Stimulated activated CD4-positive, alpha-beta T cell treated with anti-CD3 and anti-CD28 coated beads, Interleukin-15, amount 100 ng/mL, for 24 hours (primary cell): ENCODE data around the gene AJAP1.

ENCODE experiments used
- DNase-seq: peaks from one replicate; pipeline ENCODE4 v3.0.0-alpha.2; 2020

AJAP1 gene

GRCh38 chr1:4684864-4685522 is 30.6 kb downstream of the AJAP1 start:
- DNase-seq, result no peak

DNA sequence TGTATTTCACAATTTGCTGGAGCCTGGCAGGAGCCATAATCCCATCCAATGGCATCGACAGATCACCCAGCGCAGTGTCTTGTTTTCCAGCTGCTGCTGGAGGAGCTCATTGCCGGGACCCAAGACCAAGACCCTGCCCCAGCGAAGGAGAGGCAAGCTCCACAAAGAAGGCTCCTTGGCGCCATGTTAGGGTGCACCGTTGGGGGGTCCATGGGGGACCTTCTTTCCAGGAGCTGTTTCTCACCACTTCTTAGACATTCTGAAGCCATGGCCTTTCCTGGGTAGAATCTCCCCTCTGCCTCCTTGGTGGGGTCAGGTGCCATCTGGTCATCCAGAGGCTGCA is 31.1 kb downstream of the AJAP1 start:
- DNase-seq, result no peak

DNA sequence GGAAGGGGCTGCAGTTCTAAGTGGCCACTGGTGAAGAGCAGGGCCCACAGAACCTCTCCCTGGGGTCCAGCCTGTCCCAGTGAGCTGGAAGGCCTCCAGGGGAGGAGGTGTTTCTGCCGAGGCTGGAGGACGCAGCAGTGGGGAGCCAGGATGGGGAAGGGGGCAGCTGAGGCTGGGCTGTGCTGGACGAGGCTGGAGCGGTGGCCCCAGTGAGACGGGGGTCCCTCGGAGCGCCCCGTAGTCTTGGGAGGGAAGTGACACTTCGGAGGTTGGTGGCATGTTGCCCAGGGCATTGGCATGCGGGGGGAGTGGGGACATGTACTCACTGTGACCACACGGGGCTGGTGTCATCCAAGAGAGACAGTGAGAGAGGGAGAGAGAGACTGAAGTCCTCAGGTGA is 33.5 kb downstream of the AJAP1 start:
- no peak for DNase-seq

DNA sequence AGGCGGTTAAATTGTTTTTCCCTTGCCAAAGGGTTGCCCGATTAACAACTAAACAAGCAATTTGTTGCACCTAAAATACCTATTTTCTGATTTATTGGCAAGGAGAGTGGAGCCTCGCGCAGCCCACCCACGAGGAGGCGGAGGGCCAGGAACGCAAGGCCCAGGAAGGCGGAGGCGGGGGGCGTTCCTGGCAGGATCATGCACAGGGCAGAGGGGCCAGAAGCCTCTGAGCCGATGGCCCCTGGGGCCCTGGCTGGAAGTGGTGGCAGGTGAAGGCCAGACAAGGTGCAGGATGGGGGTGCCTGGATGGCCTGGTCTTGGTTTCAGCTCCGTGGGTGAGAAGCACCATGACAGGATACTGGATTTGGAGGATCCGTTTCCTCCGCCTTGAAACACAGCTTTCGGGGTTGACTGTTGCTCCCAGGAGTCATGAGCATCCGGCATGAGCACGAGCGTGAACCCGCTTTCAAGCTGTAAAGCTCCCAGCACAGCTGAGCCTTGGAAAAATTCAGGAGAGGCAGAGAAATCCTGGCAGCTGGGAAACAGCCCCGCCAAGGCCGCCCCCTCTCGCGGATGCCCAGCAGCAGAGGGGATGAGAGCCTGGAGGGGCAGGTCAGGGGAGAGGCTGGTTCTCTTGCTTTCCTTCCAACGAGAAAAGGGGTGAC is 35.0 kb downstream of the AJAP1 start:
- DNase-seq, result no peak

- no peak for DNase-seq
Measured at GRCh38 chr1:4689941-4690635, 35.7 kb downstream of the AJAP1 start.

- DNase-seq, result no peak
Measured at GRCh38 chr1:4690951-4691675, 36.7 kb downstream of the AJAP1 start.

DNA sequence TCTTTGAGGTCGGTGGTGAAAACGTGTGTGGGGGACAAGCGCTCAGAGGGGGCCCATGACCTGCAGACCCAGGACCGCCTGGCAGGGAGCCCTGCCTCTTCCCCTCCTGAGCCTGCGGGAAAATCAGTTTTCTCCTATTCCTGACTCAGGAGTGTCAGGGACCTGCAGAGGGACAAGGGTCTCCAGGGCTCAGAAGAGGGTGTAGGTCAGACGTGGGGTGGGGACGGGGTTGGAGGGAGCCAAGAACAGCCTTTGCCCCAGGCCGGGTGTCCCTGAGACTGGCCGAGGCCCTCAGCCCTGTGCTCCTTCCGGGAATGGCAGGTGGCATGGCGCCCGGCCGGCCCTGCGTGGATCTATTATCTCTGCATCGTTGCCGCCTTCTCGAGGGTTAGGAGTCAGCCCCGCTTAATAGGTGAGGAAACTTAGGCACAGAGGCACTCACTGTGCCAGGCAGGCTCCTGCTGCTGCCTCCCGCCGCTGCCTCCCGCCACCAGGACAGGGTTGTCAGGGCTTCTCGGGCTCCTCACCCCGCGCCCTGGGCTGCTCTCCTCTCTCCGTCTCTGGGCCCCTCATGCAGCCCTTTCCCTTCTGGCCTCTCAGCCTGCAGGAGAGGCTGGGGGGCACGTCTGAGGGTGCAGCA is 37.5 kb downstream of the AJAP1 start:
- DNase-seq, result no peak

DNA sequence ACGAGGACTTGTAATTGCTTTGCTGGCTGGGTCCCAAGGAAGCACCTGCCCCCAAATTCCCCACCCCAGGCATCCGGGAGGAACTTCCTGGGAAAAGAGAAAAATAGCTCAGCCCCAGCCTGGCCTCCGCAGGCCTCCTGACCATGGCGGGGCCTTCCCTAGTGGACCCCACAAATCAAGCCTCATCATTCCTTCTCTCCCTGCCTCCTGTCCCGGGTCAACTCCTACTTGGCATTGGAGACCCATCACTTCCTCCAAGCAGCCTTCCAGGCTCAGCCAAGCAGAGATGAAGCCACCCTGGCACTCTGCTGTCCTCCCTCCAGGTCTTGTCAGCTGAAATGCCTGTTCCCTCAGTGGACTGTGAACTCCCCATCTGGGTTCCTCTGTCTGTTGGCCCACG is 38.0 kb downstream of the AJAP1 start:
- no peak for DNase-seq

GRCh38 chr1:4693331-4693730 is 38.9 kb downstream of the AJAP1 start:
- no peak for DNase-seq

DNA sequence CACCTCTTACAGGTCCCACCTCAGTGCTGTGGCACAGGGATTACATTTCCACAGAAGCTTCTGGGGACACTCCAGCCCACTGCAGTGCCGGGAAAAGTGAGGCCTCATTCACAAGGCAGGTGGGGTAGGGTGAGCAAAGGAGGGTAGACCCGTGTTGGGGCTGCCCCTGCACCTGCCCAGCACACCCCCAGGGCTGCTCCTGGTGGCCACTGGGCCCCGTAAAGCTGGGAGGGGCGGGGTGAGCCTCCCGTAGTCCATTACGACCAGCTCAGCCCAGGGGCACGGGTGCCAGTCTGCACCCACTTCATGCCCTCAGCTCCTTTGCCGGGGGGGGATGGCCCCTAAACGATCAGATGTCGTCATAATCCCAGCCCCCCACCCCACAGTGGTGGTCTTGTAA is 39.5 kb downstream of the AJAP1 start:
- DNase-seq, result no peak

DNA sequence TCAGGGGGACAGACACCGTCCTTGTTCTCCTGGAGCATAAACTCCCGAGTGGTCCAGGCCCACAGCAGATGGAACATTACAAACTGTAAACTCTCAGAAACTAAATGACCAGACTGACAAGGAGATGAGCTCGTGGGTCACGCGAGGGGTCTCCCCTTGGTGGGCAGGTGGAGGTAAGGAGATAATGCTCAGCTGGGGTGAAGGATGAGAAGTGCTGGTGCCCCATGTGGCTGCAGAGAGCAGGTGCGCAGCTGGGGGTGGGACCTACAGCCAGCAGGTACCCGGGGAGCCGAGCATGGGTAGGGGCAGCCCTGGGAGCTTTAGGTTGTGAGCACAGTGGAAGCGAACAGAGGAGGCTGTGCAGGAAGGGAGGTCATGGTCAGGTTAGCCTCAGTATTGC is 40.1 kb downstream of the AJAP1 start:
- no peak for DNase-seq

- no peak for DNase-seq
Measured at GRCh38 chr1:4695241-4695640, 40.8 kb downstream of the AJAP1 start.

DNA sequence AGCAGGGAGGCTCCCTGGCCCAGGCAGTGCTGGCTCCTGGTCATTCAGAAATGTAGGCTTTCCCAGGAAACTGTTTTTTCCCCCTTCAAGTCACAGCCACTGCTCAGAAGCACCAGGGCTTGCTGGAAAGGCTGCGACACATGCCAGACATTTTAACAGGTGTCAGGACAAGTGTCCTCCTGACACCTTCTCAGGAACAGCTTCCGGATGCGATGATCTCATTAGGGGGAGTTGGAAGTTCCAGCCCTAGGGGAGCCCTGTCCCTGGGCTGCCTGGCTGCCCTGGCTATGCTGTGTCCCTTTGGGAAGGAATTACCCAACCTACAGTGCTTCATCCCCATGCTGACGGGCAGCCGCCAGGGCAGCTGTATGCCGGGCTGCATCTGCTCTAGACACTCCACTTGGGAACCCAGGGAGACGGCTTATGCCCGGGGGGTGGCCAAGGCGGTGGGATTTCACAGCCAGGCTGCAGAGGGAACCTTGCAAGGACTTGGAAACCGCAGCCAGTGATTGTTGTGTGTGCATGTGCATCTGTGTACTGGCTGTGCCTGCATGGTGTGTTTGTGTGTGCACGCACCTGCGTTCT is 41.8 kb downstream of the AJAP1 start:
- DNase-seq, result no peak

DNA sequence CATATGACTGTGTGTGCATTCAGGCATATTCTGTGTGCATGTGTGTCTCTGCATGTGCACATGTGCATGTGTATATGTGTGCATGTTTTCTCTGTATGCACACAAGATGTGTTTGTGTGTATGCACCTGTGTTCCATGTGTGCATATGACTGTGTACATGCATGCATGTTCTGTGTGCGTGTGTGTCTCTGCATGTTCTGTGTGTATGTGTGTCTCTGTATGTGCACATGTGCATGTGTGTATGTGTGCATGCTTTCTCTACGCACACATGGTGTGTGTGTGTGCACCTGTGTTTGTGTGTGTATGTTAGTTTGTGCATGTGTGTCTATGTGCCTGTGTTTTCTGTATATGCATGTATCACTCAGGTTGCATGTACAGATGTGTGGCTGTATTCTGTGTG is 42.3 kb downstream of the AJAP1 start:
- DNase-seq, result no peak

GRCh38 chr1:4697801-4698200 is 43.4 kb downstream of the AJAP1 start:
- no peak for DNase-seq

DNA sequence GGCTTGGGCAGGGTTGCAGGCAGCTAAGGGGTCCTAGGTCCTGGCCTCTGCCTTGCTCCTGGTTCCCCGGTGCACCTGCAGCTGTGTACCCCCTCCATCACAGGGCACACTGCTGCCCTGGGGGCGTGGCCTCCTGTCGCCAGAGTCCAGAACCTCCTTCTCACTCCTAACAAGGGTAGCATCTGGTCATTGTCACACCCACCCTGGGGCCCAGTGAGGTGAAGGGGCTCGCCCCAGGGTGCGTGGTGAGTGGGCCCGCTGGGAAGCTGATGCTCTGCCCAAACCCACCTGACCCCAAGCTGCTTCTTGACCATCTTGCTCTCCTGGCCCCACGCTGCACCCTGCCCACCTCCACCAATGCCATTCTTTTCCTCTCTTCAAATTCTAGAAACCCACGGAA is 44.5 kb downstream of the AJAP1 start:
- DNase-seq, result no peak

- no peak for DNase-seq
Measured at GRCh38 chr1:4699376-4700301, 45.2 kb downstream of the AJAP1 start.

GRCh38 chr1:4700801-4701200 is 46.4 kb downstream of the AJAP1 start:
- DNase-seq, result no peak

DNA sequence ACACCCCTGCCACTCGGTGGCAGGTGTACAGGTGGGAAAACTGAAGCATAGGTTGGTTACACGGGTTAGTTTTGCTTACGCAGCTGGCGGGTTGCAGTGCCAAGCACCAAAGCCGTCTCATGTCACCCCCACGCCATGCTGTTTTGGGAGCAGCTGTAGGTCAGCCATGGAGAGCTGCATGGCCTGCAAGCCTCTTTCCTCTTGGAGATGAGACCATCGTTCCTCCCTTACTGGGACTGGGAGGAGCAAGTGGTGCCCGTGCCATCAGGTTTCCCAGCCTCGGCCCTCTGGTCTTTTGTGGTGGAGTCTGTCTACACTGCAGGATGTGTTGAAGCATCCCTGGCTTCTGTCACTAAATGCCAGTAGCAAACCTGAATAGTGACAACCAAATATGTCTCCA is 46.9 kb downstream of the AJAP1 start:
- DNase-seq, result no peak

GRCh38 chr1:4702464-4702863 is 48.1 kb downstream of the AJAP1 start:
- no peak for DNase-seq

DNA sequence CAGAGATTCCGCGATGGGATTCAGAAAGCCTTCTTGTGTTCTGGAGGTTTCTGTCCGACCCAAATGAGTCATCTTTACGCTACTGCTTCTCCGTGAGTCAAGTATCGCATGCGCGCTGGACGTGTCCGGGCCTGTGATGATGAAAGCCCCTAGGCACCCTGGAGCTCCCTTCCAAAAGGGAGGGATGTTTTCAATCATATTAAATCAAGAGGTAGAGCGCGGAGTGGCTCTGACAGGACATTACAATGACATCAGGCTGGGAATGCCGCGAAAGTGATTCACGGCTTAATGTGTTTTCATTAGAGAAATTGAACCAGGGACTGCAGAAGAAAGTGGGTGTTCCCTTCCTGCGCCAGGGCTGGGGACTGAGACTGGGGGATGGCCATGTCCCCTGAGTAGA is 48.5 kb downstream of the AJAP1 start:
- DNase-seq, result no peak

DNA sequence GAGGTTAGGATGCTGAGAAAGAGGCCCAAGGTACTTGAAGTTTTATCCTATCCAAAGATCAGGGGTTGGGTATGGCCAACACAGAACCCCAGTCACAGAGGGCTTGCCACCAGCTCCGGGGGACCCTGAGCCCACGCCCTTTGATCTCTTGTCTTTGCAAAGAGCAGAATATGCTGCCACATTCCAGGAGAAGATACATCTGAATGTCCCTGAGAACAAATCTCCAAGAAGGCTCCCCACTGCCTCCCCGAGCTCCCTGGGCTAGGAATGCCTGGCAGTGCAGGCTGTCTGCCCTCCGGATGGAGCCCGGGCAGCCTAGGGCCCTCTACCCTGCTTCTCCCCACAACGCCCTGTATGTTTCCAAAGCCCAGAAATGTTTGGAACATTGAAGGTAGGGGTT is 49.2 kb downstream of the AJAP1 start:
- no peak for DNase-seq
